Measurements from ENCODE around the gene SLC12A7.
"Not testable (repeated sequence)": the region's sequence is repeated elsewhere in the genome, so short reads cannot be mapped to it uniquely, and the experiment has no call there.

Gene SLC12A7

DNA sequence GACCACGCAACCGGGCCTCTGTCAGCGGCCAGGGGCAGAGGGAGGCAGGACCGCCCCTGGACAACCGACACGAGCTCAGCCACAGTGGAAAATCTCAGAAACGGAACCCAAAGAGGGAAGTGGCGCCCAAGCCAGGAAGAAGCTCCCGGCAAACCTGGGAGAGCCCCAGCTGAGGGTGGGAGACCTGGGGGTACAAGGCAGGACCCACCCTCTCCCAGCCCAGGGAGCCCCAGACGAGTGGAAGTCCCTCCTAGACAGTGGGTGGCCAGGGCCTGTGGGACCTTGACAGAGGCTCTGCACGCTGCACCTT lies 3.0 kb downstream of the SLC12A7 start:
- DNase-seq = no peak

DNA sequence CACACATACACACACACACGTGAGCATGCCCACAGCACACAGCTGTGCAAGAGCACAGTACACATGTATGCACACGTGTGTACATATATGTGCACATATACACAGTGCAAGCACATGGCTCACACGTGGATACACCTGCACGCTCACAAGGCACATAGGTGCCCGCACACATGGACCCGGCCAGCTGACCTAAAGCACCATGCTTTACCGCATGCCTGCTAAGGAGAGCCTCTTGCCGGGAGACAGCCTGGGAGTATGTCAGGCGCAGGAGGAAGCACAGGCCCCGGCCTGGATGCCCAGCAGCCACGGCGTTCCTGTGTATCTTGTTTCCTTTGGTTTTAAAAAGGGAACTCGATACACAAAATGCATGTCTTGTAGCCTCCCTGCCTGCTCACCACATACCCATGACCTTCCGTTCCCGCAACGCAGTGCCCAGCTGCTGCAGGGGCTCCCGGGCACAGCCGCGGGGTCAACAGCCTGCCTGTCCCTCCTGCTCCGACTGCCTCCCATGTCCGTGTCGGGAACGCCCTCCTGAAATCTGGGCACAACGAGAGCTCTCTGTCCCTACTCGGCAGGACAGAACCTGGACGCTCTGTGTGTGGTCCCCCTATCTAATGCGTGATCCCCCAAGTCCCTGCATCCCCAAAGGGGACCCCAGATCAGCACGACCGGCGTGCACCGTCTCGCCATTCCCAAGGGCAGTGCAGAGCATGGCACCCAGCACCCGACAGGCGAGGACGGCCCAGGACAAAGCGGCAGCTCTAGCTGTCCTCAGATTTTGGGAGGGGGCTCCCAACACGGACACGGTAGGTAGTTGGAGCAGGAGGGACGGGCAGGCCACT lies 3.6 kb downstream of the SLC12A7 start:
- no peak for DNase-seq

DNA sequence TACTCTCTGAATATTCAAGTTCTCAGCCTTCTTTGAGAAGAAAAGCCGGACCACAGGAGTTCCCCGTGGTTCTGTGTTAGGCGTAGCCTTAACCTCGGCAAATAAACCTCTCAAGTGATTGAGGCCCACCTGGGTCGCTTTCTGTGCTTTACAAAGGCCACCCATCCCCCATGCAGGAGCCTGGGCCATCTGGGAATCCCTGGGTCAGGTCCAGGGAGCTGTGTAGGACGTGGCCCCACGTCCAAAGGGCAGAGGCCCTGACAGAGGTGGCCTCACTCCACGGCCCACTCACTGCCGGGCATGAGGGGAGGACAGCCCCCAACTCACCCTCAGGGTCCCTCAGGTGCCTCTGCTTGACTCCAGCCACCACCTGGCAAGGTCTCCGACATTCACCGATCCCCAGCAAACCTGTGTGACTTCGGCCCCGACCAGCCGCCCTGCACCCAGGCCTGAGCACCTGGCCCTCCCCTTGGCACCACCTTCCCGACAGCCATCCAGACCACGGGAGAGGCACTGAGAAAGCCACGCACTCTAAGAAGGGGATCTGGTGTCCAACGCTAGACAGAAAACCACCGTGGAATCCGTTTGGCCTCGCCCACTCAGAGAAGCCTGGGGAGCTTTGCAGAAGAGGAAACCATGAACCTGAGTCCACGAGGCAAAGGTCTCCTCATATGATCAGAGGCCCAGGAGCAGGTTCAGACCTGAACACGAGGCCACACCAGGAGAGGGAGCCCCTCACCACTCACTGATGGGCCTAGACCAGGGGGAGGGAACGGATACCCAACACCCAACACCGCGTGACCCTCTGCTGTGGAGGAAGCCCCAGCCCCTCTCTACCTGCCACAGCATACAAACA lies 4.5 kb downstream of the SLC12A7 start:
- no peak for DNase-seq

DNA sequence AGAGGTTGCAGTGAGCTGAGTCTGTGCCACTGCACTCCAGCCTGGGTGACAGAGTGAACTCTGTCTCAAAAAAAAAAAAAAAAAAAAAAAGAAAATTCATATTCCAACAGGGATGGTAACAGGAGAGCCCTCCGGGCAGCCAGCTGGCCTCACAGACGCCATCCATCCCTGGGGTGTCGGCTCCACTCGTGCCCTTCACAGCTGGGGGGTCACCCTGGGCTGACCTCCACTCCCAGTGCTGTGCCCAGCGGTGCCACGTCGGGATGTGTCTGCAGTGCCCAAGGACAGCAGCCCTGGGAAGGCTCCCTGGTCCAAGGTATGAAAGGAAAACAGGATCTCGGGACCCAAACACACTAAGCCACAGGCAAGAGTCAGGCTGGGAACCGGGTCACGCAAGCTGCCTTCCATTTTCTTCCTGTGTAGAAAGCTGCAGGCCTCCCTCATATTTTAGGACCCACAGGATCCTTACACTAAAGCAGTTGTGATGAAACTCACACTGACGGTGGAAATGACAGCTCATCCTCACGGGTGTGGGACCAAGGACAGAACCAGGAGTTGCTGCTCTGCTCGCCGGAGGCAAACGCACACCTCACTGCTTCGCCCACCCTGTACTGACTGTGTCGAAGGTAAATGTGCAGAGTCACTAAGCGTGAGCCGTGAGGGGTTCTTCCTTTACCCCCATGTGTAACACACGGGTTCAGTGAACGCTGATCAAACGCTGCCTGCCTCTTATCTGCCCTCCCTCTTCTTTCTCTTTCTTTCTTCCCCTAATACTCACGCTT lies 5.3 kb downstream of the SLC12A7 start:
- DNase-seq = peak; percentile 11

DNA sequence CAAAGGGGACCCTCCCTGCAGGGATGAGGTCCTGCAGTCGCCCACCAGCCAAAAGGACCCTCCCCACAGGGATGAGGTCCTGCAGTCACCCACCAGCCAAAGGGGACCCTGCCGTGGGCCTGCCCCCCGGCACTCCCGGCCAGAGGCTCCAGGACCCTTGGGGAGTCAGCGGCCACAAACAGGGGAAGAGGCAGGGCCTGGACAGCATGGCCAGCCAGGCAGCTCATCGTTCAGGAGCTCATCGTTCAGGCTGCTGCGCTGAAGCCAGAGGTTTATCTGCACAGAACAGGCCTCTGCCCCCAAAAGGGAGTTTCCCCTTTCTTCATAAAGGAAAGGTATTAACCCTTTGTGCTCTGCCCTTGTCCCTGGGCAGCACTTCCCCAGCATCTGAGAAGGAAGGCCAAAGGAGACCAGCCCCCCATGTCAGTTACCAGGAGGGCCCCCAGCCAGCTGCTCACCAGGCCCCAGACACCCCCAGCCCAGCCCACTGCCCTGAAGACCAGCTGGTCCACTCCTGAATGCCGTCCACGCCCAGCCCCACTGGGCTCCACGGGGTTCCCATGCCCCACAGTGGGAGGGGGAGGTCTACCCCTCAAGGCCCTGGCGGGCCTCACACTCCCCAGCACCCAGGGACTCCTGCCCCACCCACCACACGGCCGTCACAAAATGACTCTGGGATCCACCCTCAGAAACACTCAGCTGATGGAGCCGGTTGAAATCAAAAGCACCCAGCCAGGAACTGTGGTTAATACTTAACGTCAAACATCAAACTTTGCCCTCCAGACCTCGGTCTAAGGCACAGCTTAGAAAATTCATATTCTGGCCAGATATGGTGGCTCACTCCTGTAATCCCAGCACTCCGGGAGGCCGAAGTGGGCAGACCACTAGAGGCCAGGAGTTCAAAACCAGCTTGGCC lies 6.3 kb downstream of the SLC12A7 start:
- DNase-seq = peak; percentile 35

DNA sequence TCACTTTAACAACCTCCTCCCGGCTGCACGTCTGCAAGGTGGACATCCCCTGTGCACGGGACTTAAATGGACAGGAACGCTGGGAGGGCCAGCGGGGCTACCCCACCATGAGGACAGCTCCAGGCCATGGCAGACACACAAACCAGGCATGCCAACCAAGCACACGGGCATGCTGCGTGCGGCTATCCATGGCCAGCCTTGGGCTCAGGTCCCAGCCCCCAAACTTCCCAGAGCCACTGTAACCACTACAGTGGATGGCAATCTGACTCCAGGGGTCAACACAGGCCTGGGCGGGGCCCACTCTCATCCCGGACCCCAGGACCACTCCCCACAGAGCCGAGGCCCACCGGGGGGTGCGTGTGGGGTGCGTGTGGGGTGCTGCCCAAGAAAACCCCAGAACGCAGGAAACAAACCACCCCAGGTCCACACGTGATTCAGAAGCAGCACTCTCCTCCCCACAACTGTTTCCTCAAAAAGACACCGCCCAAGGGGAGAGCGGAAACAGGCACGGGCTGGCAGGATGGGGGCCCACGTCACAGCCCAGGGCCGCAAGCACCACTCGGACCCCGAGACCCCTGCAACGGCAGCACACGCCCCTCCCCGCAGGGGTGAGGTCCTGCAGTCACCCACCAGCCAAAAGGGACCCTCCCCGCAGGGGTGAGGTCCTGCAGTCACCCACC lies 7.4 kb downstream of the SLC12A7 start:
- no peak for DNase-seq

DNA sequence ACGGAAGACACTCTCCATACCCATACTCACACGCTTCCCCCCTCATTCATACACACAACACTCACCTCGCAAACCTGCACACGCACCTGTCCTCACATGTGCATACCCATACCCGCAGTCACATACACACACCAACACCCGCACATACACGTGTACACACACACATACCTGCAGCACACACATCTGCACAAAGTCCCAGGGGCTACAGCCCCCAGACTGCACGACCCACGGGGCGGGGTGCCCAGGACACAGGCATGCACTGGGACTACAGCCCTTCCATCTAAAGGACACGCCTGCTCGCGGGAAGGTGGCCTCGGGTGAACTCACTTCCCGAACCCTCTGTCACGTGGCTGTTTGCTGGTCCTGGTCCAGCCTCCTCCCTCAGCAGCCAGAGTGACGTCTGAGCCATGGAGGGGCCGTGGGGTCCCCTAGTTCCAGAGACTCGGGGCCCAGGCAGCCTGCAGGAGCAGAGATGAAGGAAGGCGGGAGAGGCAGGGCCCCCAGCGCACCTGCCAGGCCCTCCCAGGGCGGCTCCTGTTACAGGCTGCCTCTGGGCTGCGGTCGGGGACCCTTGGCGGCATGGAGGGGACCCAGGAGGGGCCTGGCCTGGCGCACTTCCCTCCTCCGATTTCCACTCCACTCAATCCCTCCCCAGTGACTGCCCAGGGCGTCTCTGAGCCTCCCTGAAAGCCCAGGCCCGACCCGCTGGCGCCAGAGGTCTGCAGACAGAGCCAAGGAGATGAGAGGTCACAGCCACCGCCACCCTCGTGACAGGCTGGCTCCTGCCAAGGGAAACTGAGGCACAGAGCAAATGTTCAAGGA lies 8.1 kb downstream of the SLC12A7 start:
- DNase-seq = no peak

DNA sequence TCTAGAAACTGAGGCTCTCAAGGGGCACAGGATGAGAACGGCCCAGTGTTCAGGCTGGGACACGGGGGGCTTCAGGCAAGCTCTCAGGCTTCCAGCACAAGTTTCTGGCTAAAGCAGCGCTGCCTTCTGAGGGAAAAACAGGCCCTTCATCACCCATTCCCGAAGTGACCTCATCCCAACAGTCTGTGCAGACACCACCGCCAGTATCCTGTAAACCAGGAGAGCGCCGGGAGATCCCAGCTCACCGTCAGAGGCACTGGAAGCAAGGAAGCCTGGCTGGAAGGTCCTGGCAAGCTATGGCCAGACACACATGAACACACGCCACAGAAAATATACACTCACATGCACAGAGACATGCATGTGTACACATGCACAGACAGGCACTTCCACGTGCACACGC lies 8.8 kb downstream of the SLC12A7 start:
- DNase-seq = no peak

DNA sequence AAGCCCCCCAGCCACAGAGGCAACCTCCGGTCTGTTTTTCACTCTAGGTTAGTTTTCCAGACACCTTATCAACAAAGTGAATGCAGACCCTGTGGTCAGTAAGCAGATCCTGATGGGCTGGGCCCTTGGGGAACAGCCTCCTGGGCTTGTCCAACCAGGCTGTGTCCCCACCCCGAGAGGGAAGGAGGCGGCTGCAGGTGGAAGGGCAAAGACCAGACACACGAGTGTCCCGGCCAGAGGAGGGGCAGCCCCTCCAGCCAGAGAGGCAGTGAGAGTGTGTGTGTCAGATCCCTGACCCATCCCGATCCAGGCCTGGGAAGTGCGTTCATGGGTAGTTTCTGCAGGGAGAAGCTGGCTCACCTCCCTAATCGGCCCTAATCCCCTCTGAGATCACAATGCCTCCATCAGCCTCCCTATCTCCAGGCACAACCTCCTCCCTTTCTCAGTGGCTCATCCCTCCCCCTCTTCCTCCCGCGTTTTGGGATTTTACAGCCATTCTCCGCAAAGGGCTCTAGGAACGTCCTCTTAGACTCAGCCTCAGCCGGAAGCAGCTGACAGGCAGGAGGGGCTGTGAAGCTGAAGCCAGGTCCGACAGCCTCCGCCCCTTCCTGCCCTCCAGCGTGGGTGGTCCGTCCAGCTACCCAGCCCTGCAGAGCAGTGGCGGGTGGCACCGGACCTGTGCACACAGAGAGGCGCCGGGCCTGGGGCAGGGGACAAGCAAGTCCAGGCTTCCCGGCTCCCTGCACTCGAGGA lies 9.7 kb downstream of the SLC12A7 start:
- DNase-seq = no peak

DNA sequence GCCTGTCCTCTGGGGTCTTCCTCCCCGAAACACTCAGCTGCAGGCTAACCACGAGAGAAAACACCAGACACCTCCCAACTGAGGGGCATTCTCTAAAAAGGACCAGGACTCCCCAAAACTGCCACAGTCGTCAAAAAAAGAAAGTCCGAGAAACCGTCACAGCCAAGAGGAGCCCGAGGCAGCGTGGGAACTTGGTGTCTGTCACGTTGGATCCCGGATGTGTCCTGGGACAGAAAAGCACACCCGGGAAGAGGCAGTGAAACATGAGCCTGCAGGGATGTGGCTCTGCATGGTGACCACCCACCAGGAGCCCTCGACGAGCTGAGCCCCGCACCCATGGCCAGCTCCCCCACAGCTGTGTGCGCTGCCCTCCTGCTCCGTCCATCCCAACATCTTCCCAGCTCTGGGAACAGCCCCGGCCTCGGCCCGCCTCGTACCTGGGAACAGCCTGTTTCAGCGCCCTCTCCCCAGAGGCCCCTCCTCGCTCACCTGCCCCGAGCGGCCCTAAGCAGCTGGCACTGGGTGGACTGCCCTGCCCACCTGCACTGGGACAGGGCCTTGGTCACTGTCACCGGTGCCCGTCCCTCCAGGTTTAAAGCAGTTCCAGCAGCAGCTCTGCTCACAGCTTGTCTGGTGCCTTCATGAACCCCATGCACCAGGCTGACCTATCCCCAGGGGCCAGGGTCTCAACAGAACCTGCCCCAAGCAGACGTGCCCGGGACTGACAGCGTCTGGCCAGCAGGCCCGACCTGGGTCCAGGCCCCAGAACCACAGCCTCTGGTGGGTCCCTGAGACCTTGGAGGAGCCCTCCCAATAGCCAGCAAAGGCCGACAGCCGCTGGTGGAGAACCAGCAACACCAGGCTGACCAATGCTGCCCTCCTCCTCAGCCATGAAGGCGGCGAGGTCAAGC lies 10.9 kb downstream of the SLC12A7 start:
- DNase-seq = no peak

DNA sequence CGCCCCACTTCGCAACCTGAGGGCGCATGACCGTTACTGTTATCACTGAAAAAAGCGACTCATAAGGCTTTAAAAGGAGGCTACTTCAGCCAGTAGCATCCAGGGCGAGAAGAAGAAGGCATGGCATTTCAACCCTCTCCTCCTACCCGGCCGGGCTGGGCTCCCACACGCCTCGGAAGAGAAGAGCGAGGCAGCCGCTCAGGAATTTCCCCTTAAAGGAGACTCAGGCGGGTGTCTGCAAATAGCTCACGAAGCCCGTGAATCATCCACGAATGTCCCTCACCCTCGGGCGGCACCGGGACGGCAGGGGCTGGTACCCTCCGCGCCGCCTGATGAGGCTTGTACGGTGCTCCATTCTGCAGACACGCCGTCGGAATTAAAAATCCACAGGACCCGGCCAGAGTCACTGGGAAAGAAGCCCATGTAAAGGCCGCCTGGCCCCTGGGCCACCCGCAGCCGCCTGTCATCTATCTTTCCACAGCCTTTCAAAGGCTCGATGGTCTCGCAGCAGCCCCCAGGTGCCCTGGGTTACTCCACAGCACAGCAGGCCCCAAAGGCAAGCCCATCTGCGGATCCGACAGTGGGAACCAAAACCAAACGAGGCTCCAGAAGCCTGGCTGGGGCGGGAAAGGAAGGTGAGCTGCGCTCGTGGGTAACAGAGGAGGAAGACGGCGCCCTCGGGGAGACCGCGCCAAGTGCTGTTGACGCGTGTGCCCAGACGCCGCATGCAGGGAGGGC lies 11.8 kb downstream of the SLC12A7 start:
- no peak for DNase-seq

DNA sequence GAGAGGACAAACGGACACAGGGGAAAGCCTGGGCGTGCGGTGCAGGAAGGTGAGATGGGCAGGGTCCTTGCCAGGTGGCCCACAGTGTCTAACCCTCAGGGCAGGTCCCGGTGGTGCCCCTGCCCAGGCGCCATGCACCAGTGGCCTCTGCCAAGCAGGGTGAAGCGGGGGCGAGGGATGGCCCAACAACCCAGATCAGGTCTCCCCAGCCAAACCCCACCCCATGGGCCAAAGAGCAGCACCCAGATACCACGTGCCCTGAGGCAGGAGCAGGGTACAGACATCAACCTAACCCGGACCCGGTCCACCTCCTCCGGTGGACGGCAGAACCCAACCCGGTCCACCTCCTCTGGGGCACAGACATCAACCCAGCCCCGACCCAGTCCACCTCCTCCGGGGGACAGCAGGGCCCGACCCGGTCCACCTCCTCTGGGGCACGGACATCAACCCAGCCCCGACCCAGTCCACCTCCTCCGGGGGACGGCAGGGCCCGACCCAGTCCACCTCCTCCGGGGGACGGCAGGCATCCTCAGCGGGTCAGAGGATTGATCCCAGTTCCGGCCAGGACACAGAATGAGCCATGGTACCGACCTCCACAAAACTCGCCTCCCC lies 12.8 kb downstream of the SLC12A7 start:
- DNase-seq = no peak

DNA sequence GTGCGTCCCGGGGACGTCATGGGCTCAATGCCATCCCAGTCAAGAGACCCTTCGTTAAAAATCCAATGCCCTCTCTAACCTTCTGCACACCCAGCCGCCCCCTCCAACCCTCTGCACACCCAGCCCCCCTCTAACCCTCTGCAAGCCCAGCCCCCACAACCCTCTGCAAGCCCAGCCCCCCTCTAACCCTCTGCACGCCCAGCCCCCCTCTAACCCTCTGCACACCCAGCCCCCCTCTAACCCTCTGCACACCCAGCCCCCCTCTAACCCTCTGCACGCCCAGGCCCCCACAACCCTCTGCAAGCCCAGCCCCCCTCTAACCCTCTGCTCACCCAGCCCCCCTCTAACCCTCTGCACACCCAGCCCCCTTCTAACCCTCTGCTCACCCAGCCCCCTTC lies 13.9 kb downstream of the SLC12A7 start:
- DNase-seq = not testable (repeated sequence)

DNA sequence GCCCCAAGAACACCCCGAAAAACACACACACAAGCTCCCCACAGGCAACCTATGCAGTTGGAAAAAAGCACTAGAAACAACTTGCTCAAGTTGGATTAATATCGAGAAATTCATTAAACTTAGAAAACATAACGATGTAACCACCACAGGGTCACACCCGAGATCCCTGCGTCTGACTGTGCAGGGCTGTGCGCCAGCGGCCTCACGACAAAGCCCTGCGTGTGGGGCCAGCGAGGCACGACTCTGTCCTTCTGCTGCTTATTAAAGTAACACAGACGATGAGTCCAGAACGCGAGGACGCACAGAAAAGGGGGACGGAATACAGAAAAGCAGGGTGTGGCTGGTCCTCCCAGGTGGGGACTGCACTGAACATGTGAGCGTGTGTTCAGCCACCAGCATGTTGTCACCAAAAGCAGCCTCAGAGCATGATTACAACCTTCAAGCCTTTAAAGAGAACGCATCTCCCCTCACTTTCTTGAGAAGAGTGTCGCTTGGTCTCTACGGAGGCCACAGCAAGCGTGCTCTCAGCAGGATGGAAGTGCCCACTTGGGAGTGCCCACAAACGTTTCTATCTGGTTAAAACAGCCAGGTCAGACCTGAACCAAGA lies 14.4 kb downstream of the SLC12A7 start:
- no peak for DNase-seq

DNA sequence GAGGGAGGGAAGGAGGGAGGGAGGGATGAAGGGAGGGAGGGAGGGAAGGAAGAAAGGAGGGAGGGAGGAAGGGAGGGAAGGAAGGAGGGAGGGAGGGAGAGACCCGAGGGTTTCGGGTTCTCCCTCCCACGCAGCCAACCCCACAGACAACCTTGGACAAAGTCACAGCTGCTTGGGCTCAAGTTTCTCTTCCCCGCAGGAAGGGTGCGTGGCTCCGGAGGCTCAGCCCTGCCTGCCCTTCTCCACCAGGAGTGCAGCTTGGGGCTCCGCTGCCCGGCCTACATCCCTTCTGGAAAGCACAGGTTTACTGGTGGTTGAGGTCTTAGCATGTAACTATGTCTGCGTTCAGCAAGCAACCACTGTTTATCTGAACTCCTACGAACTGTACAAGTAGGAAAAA lies 15.0 kb downstream of the SLC12A7 start:
- DNase-seq = no peak

DNA sequence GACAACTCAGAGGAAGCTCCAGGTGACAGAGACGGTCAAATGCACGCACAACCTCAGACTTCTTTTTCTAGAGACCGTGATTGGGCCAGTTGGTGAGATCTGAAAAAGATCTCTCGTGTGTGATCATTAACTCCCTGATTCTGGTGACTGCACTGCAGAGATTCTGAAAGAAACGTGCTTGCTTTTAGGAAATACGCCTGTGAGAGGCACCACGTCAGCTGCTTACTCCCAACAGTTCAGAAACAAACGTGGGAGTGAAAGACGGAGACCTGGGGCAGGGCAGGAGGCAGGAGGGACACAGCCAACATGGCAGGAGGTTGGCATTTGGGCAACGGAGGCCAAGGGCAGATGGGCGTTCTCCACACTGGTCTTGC lies 15.9 kb downstream of the SLC12A7 start:
- no peak for DNase-seq

DNA sequence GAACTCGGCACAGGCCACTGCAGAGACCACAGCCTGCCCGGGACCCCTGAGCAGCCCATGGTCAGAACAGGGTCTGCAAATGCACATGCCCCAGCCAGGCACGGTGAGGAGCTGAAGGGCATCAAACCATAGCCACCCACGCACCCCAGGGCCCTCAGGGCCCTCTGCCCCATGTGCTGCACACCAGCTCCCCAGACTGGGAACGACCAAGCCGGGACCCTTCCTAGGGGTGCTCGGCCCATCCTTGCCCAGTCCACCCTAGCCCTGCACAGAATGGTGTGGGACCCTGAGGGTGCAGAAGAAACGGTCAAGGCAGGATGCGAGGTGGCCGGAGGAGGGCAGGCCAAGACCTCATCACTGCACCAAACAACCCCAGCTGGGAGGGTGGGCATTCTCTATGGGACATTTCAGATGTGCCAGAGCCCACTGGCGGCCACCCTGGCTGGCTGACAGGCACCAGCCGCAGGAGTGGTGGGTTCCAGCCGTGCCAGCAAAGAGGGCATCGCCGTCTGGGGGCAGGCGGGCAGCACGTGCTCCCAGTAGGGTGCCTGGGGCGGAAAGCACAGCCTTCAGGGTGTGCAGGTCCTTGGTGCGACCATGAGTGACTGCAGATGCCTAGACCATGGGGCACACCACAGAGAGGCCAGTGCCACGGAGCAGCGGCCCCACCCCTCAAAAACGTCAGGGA lies 16.4 kb downstream of the SLC12A7 start:
- no peak for DNase-seq
